Heart left ventricle (tissue), 13 donors: ENCODE results near the gene ETV6.

ENCODE experiments used
- CTCF ChIP-seq, 12 donors: fragments of 200-600 bp; sonication (generic) in 4 of 12; IDR thresholded peaks; one replicate each; pipeline versions ENCODE4 v1.5.0 to v1.8.0; 2018 to 2022; ENCODE audit warnings: antibody characterized with exemption in 12 of 12, mild to moderate bottlenecking in 5 of 12
- POLR2A ChIP-seq, 2 donors: fragments of 450-650 bp; IDR thresholded peaks; one replicate each; pipeline ENCODE4 v1.6.1; 2017; ENCODE audit warnings: antibody characterized with exemption in 2 of 2, mild to moderate bottlenecking in 2 of 2, moderate library complexity in 2 of 2
- donor health status: ischemic (EF 13 %, LVEDD 7.1; RV severe dilation, severe dysfunction).
- donor health status: DM: no; HTN: yes; CAD: no.
- donor health status: DM: no; HTN: no; CAD: no.
- donor health status: ischemic (EF 25% LVEDD 6.9; RV normal size, moderate dysfunction).
- donor health status: ischemic (EF 25% LVEDD 5.7; RV mildly dilated, moderate dysfunction).
- donor health status: ischemic (EF 35%, LVEDD 5.7; RV mildly dilated, moderate dysfunction).
- donor health status: nonischemic (EF 11% LVEDD 7.7; RV severe dilation, severe dysfunction).
- donor health status: DM: yes; HTN: yes; CAD: no.
- donor health status: PGD.
- donor health status: ischemic (EF 29% LVEDD 5.4; RV normal size, mild dysfunction).
- donor health status: nonischemic (EF 23%, LVEDD 6.1; RV moderate dilation, normal function).

GRCh38 chr12:11906286-11906935, 256.9 kb downstream of the ETV6 start:
- no peak for TF ChIP-seq CTCF (IDR thresholded peaks at IDR 0.05)
- TF ChIP-seq POLR2A (IDR thresholded peaks at IDR 0.05) = no peak
